Cardiac fibroblast (primary cell): Measurements from ENCODE around the gene MROH2A.

Source experiments
- DNase-seq, 2 donors: peaks; one replicate each; pipeline versions ENCODE4 v3.0.0 to v3.0.0-alpha.2; 2010; ENCODE audit warnings: low read depth in 2 of 2
- H3K4me3 ChIP-seq, 2 donors: replicated peaks in 1 of 2; 1 replicate in 1 of 2; 2 replicates in 1 of 2; pipeline ENCODE4 v1.5.1; 2011; ENCODE audit warnings: low read depth in 2 of 2, low read length in 2 of 2, mild to moderate bottlenecking in 2 of 2, moderate library complexity in 1 of 2
- CTCF ChIP-seq: IDR thresholded peaks from one replicate; pipeline ENCODE4 v1.5.1; 2011; ENCODE audit warnings: low read depth, mild to moderate bottlenecking, low read length, inconsistent platforms

The MROH2A gene

DNA sequence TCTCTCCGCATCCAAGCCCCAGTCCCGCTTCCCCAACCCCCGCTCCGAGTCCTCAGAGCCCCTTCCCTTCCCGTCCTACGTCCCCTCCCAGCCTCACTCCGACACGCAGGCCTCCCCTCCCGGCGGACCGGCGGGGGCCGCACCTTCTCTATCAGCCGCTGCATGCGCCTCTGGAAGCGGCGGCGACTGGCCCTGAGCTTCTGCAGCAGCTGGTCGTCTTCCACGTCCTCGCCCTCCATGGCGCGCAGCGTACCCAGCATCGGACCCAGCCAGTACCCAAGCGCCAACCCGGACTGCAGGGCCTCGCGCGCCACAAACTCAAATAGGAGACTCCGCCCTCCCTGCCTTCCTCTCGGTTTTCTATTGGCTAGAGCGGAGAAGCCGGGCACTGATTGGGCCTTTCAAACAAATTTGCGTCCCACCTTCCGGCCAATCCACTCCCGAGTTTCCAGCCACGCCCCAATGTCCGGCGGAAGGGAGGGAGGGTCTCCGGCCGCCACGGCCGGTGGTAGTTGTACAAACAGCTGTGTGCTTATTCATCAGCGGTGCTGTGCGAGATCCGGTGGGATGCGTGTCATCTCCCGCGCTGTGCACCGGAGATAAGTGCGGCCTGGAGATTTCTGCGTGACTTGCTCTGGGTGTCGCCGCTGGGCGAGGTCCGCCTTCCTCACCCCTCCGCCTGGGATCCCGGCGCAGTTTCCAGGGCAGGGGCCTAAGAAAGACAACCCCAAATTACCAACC, 76.3 kb downstream of the MROH2A start, which contains the start of gene HJURP:
Gene HJURP (minus strand): TSS at position 295 of the 741 bp plus-strand sequence. CDS start 35 bp downstream, at position 260.
- DNase-seq: peak; percentile 95 to 96
- H3K4me3 ChIP-seq: peak within 1 kb of the TSS; percentile 93 to 95
- TF ChIP-seq CTCF: no peak

DNA sequence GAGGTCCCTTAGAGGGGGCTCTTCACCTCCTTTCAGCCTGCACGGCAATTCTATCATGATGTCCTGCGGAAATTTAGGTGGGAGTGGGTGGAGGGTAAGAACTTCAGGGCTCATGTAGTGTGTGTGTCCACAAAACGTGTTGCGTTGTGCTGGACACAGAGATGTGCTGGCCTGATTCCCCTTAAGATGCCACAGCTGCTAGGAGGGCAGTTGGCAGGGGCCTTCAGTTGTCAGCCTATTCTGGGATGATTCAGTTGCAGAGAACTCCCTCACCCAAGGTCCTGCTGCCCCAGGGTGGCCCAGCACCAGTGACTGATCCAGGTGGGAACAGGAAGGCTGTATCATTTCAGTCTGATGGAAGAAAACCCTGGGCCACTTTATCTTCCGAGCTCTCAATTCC, 77.2 kb downstream of the MROH2A start:
- no peak for DNase-seq
- TF ChIP-seq CTCF: no peak
- no peak overlapping the region for H3K4me3 ChIP-seq

- TF ChIP-seq CTCF: no peak
- DNase-seq: no peak
- H3K4me3 ChIP-seq: no peak overlapping the region
Measured at GRCh38 chr2:233856184-233856583, 78.1 kb downstream of the MROH2A start.

GRCh38 chr2:233857511-233858141, 79.5 kb downstream of the MROH2A start:
- TF ChIP-seq CTCF: peak; percentile 78
- no peak overlapping the region for H3K4me3 ChIP-seq
- DNase-seq: peak; percentile 26 to 44

- DNase-seq: no peak
- H3K4me3 ChIP-seq: no peak overlapping the region
- TF ChIP-seq CTCF: no peak
Measured at GRCh38 chr2:233858331-233858730, 80.2 kb downstream of the MROH2A start.

DNA sequence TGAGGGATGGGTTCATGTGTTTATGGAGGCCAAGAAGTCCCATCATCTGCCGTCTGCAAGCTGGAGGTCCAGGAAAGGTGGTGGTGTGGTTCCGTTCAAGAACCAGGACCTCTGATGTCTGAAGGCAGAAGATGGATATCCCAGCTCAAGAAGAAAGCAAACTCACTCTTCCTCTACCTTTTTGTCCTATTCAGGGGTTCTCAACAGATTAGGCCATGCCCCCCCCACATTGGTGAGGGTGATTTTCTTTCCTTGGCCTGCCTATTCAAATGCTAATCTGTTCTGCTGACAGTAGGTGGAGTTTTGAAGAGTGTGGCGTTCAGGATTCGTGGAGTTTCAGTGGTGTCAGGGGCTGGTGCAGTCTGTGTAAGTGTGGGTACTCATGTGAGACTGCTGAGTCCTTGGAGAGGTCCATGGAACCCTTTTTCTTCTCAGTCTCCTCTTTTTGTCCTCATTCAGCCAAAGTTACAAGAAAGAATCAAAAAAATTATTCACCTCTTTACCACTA, 84.2 kb downstream of the MROH2A start:
- TF ChIP-seq CTCF: no peak
- no peak overlapping the region for H3K4me3 ChIP-seq

More for the DNA sequence above, 84.2 kb downstream of the MROH2A start:
- no peak for DNase-seq
